ENCODE data around the gene ATP2C2. TPM values are rescaled to one million over a fixed set of nuclear protein-coding genes. Genes with fewer than 3 reads are reported as not detected.

The ATP2C2 gene
- total and polyA plus RNA-seq, 2 experiments from 2014 or later, result 2.1 TPM

- H3K4me1 ChIP-seq (ENCODE audit: insufficient read depth), result no peaks in the 10 kb centered on the region
- H3K4me3 ChIP-seq, result no peak overlapping the region
- H3F3A ChIP-seq (replicated peaks; ENCODE audit: low read depth), result no peaks in the 10 kb centered on the region
- TF ChIP-seq STAT1 (IDR thresholded peaks at IDR 0.05; ENCODE audit: unreplicated experiment), result no peak
- TF ChIP-seq, protein P1, sequence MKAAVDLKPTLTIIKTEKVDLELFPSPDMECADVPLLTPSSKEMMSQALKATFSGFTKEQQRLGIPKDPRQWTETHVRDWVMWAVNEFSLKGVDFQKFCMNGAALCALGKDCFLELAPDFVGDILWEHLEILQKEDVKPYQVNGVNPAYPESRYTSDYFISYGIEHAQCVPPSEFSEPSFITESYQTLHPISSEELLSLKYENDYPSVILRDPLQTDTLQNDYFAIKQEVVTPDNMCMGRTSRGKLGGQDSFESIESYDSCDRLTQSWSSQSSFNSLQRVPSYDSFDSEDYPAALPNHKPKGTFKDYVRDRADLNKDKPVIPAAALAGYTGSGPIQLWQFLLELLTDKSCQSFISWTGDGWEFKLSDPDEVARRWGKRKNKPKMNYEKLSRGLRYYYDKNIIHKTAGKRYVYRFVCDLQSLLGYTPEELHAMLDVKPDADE (IDR thresholded peaks at IDR 0.05), result no peak
- TF ChIP-seq CREB1 (CRISPR knock-in tag; IDR thresholded peaks at IDR 0.05; ENCODE audit: low read depth), result no peak
- no peak for TF ChIP-seq JUNB (IDR thresholded peaks at IDR 0.05; ENCODE audit: unreplicated experiment)
- TF ChIP-seq ZNF462 (CRISPR knock-in tag; IDR thresholded peaks at IDR 0.05), result no peak
- TF ChIP-seq EZH2phosphoT487 (IDR thresholded peaks at IDR 0.05; ENCODE audit: unreplicated experiment), result no peak
- TF ChIP-seq POLR2AphosphoS5 (IDR thresholded peaks at IDR 0.05; ENCODE audit: low read depth), result no peak
- no peak for TF ChIP-seq CTCF (conservative IDR thresholded peaks at IDR 0.05; ENCODE audit: low read depth in 2 of 2)
- TF ChIP-seq REST (IDR thresholded peaks at IDR 0.05; ENCODE audit: unreplicated experiment), result no peak
- no peak for TF ChIP-seq ZNF114 (CRISPR knock-in tag; IDR thresholded peaks at IDR 0.05)
- TF ChIP-seq EZH2 (IDR thresholded peaks at IDR 0.05; ENCODE audit: low read depth, unreplicated experiment), result no peak
- TF ChIP-seq ZNF331 (CRISPR knock-in tag; IDR thresholded peaks at IDR 0.05; ENCODE audit: low read depth), result no peak
- no peak for TF ChIP-seq NANOG (IDR thresholded peaks at IDR 0.05; ENCODE audit: borderline replicate concordance)
- no peak overlapping the region for H2AFZ ChIP-seq
- H3K9me3 Mint-ChIP-seq, result peaks cover 30% of the 10 kb centered on the region
- no peaks in the 10 kb centered on the region for H3K4me1 Mint-ChIP-seq
- no peak overlapping the region for H3K4me3 Mint-ChIP-seq
- H3K27me3 Mint-ChIP-seq (ENCODE audit: insufficient read depth, low read depth, poor library complexity), result peaks cover 6% of the 10 kb centered on the region
- H3K27me3 ChIP-seq (ENCODE audit: insufficient read depth), result no peaks in the 10 kb centered on the region
- H3K36me3 Mint-ChIP-seq (ENCODE audit: low read depth), result peaks cover 72% of the 10 kb centered on the region
- H3K36me3 ChIP-seq (ENCODE audit: insufficient read depth), result peaks cover 26% of the 10 kb centered on the region
- H3K27ac ChIP-seq (ENCODE audit: low read depth), result no peak overlapping the region
- DNase-seq (ENCODE audit: low spot score), result no peak
- no peaks in the 10 kb centered on the region; the same call in none of the 2 replicates for H4K20me1 ChIP-seq (replicated peaks; ENCODE audit: insufficient read depth)
- no peak for ATAC-seq
- no peaks in the 10 kb centered on the region for H3K9me2 ChIP-seq (ENCODE audit: insufficient read depth)
- no peak overlapping the region for H3K27ac Mint-ChIP-seq
- H3K79me2 ChIP-seq (replicated peaks; ENCODE audit: insufficient read depth), result no peaks in the 10 kb centered on the region
- H3K4me2 ChIP-seq, result no peak overlapping the region
Measured at GRCh38 chr16:84495506-84495905, 127.2 kb downstream of the ATP2C2 start.
